H1 (cell line): Measurements from ENCODE around the gene PER2. TPM values are rescaled to one million over a fixed set of nuclear protein-coding genes. Genes with fewer than 3 reads are reported as not detected.
A peak's percentile ranks its signal among the peaks of the same experiment; 100 is the strongest.

Source experiments
- CTCF ChIA-PET: fragments of 300-600 bp; sonication (Branson Sonifier 250); formaldehyde crosslinking; loops from one replicate; lab custom pipeline; 2021; ENCODE audit not compliant: partially characterized antibody; lab: Charles Lee
- POLR2A ChIA-PET: fragments of 300-600 bp; sonication (Branson Sonifier 250); formaldehyde crosslinking; loops from one replicate; lab custom pipeline; 2021; ENCODE audit warnings: inconsistent platforms; ENCODE audit not compliant: partially characterized antibody; lab: Charles Lee
- DNase-seq, 2 experiments: peaks; one replicate each; pipeline versions ENCODE4 v3.0.0 to v3.0.0-alpha.2; 2010 to 2022; ENCODE audit warnings: low spot score in 2 of 2, low read depth in 1 of 2, mixed read lengths in 1 of 2
- FAIRE-seq: peaks from 2 replicates; lab custom pipeline; 2011; peaks lifted over from hg19 to GRCh38; lab: Jason Lieb, UNC
- H2AFZ ChIP-seq: 2 replicates; pipeline ENCODE4 v1.8.1; 2012; ENCODE audit warnings: low read length, inconsistent platforms
- H2AK5ac ChIP-seq: 2 replicates; pipeline ENCODE4 v1.6.1; 2013; ENCODE audit warnings: low read depth, low read length
- H2BK120ac ChIP-seq: replicated peaks from 2 replicates; pipeline ENCODE3; 2013; ENCODE audit warnings: low read depth, low read length, inconsistent platforms
- H2BK12ac ChIP-seq: 2 replicates; pipeline ENCODE4 v1.6.1; 2013; ENCODE audit warnings: low read depth, low read length
- H2BK15ac ChIP-seq: 2 replicates; pipeline ENCODE4 v1.6.1; 2013; ENCODE audit warnings: low read length
- H2BK20ac ChIP-seq: 2 replicates; pipeline ENCODE4 v1.6.1; 2013; ENCODE audit warnings: low read length
- H2BK5ac ChIP-seq: 2 replicates; pipeline ENCODE4 v1.6.1; 2013; ENCODE audit warnings: low read depth, low read length
- H3K14ac ChIP-seq: 2 replicates; pipeline ENCODE4 v1.6.1; 2013; ENCODE audit warnings: inconsistent platforms; ENCODE audit not compliant: insufficient read length
- H3K18ac ChIP-seq: 2 replicates; pipeline ENCODE4 v1.6.1; 2013; ENCODE audit warnings: low read length; ENCODE audit errors: extremely low read depth
- H3K23ac ChIP-seq: 2 replicates; pipeline ENCODE4 v1.6.1; 2013; ENCODE audit warnings: inconsistent platforms; ENCODE audit not compliant: insufficient read length
- H3K23me2 ChIP-seq: 2 replicates; pipeline ENCODE4 v1.6.1; 2013; ENCODE audit warnings: low read depth, low read length
- H3K27ac ChIP-seq: 2 replicates; pipeline ENCODE4 v1.6.1; 2011; ENCODE audit warnings: low read depth, low read length, inconsistent platforms
- H3K27me3 ChIP-seq, 4 experiments: replicated peaks in 1 of 4; 1 replicate in 1 of 4; 2 replicates in 3 of 4; pipeline versions ENCODE4 v1.6.1 to v1.8.1; 2011 to 2013; ENCODE audit warnings: low read length in 3 of 4, mild to moderate bottlenecking in 3 of 4, inconsistent platforms in 2 of 4, mixed read lengths in 2 of 4, moderate library complexity in 1 of 4; ENCODE audit not compliant: control insufficient read depth in 3 of 4, insufficient read depth in 3 of 4; ENCODE audit errors: extremely low read depth in 1 of 4
- H3K36me3 ChIP-seq, 4 experiments: 2 replicates each; pipeline versions ENCODE4 v1.6.1 to v1.8.1; 2011 to 2013; ENCODE audit warnings: mild to moderate bottlenecking in 4 of 4, low read length in 3 of 4, moderate library complexity in 2 of 4, control low read depth in 1 of 4, inconsistent platforms in 1 of 4; ENCODE audit not compliant: insufficient read depth in 4 of 4, control insufficient read depth in 2 of 4
- H3K4ac ChIP-seq: replicated peaks from 2 replicates; pipeline ENCODE3; 2013; ENCODE audit warnings: low read length, low read depth, mixed read lengths, inconsistent platforms; ENCODE audit not compliant: insufficient read length
- H3K4me1 ChIP-seq, 4 experiments: replicated peaks in 1 of 4; 1 replicate in 1 of 4; 2 replicates in 3 of 4; pipeline versions ENCODE4 v1.6.1 to v1.8.1; 2011 to 2013; ENCODE audit warnings: low read length in 3 of 4, inconsistent platforms in 2 of 4, mixed read lengths in 1 of 4; ENCODE audit not compliant: insufficient read depth in 4 of 4, control insufficient read depth in 3 of 4
- H3K4me2 ChIP-seq, 2 experiments: 2 replicates each; pipeline versions ENCODE4 v1.6.1 to v1.8.1; 2011 to 2013; ENCODE audit warnings: low read depth in 2 of 2, low read length in 2 of 2, control low read depth in 1 of 2, inconsistent platforms in 1 of 2, mild to moderate bottlenecking in 1 of 2; ENCODE audit not compliant: insufficient read depth in 1 of 2
- H3K4me3 ChIP-seq, 4 experiments: fragments of 200-600, 300-600 bp in 1 of 4; sonication (generic), shearing (Covaris generic), sonication (Bioruptor Twin) in 1 of 4; 2 replicates each; pipeline versions ENCODE4 v1.5.1 to v1.8.1; 2011 to 2016; ENCODE audit warnings: low read length in 4 of 4, low read depth in 3 of 4, control low read depth in 2 of 4, inconsistent platforms in 2 of 4, mild to moderate bottlenecking in 2 of 4, mixed read lengths in 1 of 4, moderate library complexity in 1 of 4; ENCODE audit not compliant: insufficient read depth in 2 of 4; ENCODE audit errors: extremely low read depth in 1 of 4
- H3K56ac ChIP-seq: replicated peaks from 2 replicates; pipeline ENCODE3; 2013; ENCODE audit warnings: low read depth, mild to moderate bottlenecking, mixed read lengths, low read length, inconsistent platforms; ENCODE audit not compliant: insufficient read length
- H3K79me1 ChIP-seq: 2 replicates; pipeline ENCODE4 v1.6.1; 2013; ENCODE audit warnings: low read depth, low read length, control low read depth
- H3K79me2 ChIP-seq, 2 experiments: 2 replicates each; pipeline versions ENCODE4 v1.6.1 to v1.8.1; 2012 to 2013; ENCODE audit warnings: low read length in 2 of 2, mild to moderate bottlenecking in 2 of 2, inconsistent platforms in 1 of 2; ENCODE audit not compliant: insufficient read depth in 2 of 2, control insufficient read depth in 1 of 2
- H3K9ac ChIP-seq, 4 experiments: replicated peaks in 1 of 4; 1 replicate in 1 of 4; 2 replicates in 3 of 4; pipeline versions ENCODE4 v1.6.1 to v1.8.1; 2011 to 2013; ENCODE audit warnings: low read depth in 3 of 4, low read length in 3 of 4, control low read depth in 2 of 4, mild to moderate bottlenecking in 2 of 4, moderate library complexity in 2 of 4, inconsistent platforms in 1 of 4; ENCODE audit errors: extremely low read depth in 1 of 4
- H3K9me3 ChIP-seq, 2 experiments: 2 replicates each; pipeline versions ENCODE4 v1.6.1 to v1.8.1; 2012 to 2013; ENCODE audit warnings: mild to moderate bottlenecking in 2 of 2, moderate library complexity in 2 of 2, control low read depth in 1 of 2, inconsistent platforms in 1 of 2, low read depth in 1 of 2, low read length in 1 of 2, mixed read lengths in 1 of 2; ENCODE audit not compliant: insufficient read depth in 2 of 2
- H4K20me1 ChIP-seq, 2 experiments: replicated peaks in 1 of 2; 2 replicates each; pipeline versions ENCODE3 to v1.8.1; 2011 to 2013; ENCODE audit warnings: inconsistent platforms in 2 of 2, low read length in 2 of 2, mild to moderate bottlenecking in 1 of 2; ENCODE audit not compliant: insufficient read depth in 2 of 2, control insufficient read depth in 1 of 2
- H4K5ac ChIP-seq: 2 replicates; pipeline ENCODE4 v1.6.1; 2013; ENCODE audit warnings: low read length, low read depth, mixed read lengths, inconsistent platforms; ENCODE audit not compliant: insufficient read length
- H4K8ac ChIP-seq: 2 replicates; pipeline ENCODE4 v1.8.0; 2013; ENCODE audit warnings: mild to moderate bottlenecking, moderate library complexity, low read length, inconsistent platforms; ENCODE audit not compliant: insufficient read depth; ENCODE audit errors: extremely low read depth
- H4K91ac ChIP-seq: replicated peaks from 2 replicates; pipeline ENCODE3; 2013; ENCODE audit warnings: low read length, mixed read lengths, inconsistent platforms; ENCODE audit not compliant: insufficient read length
- ATF2 ChIP-seq: IDR thresholded peaks from 2 replicates; pipeline ENCODE4 v1.6.1; 2012; ENCODE audit warnings: low read length, inconsistent platforms
- CEBPB ChIP-seq: IDR thresholded peaks from 2 replicates; pipeline ENCODE4 v1.6.1; 2012; ENCODE audit warnings: low read depth, low read length
- FOSL1 ChIP-seq: IDR thresholded peaks from 2 replicates; pipeline ENCODE4 v1.6.1; 2011; ENCODE audit warnings: mild to moderate bottlenecking, low read depth, low read length, moderate library complexity; ENCODE audit not compliant: insufficient read depth
- GABPA ChIP-seq: IDR thresholded peaks from 2 replicates; pipeline ENCODE4 v1.6.1; 2011; ENCODE audit warnings: mild to moderate bottlenecking, low read length, moderate library complexity, borderline replicate concordance; ENCODE audit not compliant: insufficient read depth
- HDAC6 ChIP-seq: IDR thresholded peaks from one replicate; pipeline ENCODE4 v1.7.1; 2012; ENCODE audit warnings: low read depth, mild to moderate bottlenecking, inconsistent platforms, low read length, moderate library complexity
- JUN ChIP-seq: IDR thresholded peaks from 2 replicates; pipeline ENCODE4 v1.6.1; 2011; ENCODE audit warnings: low read depth, mild to moderate bottlenecking, improper control_type of control experiment, low read length
- NANOG ChIP-seq: IDR thresholded peaks from 2 replicates; pipeline ENCODE4 v1.6.1; 2011; ENCODE audit warnings: low read length, low read depth, mild to moderate bottlenecking, inconsistent platforms; ENCODE audit not compliant: insufficient read depth, poor library complexity, severe bottlenecking
- NRF1 ChIP-seq: IDR thresholded peaks from 2 replicates; pipeline ENCODE4 v1.6.1; 2011; ENCODE audit warnings: mild to moderate bottlenecking, low read depth, low read length, improper control_type of control experiment
- RBBP5 ChIP-seq: IDR thresholded peaks from 2 replicates; pipeline ENCODE4 v1.7.1; 2012; ENCODE audit warnings: low read depth, mild to moderate bottlenecking, inconsistent platforms, low read length, moderate library complexity, borderline replicate concordance
- TEAD4 ChIP-seq: IDR thresholded peaks from 2 replicates; pipeline ENCODE4 v1.6.1; 2012; ENCODE audit warnings: low read depth, low read length, inconsistent platforms, mixed read lengths
- USF2 ChIP-seq: IDR thresholded peaks from 2 replicates; pipeline ENCODE4 v1.6.1; 2011; ENCODE audit warnings: low read length, improper control_type of control experiment
- WGBS, 2 experiments: shearing (Covaris generic) in 1 of 2; methylation state at CpG; one replicate each; pipeline versions ENCODE4 v1.1.6 to v1.1.7; 2013 to 2015; ENCODE audit warnings: low lambda C conversion rate in 2 of 2, mixed read lengths in 2 of 2, inconsistent platforms in 1 of 2, low coverage in 1 of 2, missing lambda C conversion rate in 1 of 2; ENCODE audit not compliant: insufficient replicate concordance in 2 of 2, insufficient coverage in 1 of 2, insufficient read length in 1 of 2; ENCODE audit errors: extremely low coverage in 1 of 2, missing lambda C conversion rate in 1 of 2; 5-methylcytosine and 5-hydroxymethylcytosine counted together
- polyA plus RNA-seq, 7 experiments: library from polyadenylated mRNA; depleted of rRNA in 3 of 7; stranded (reverse) in 5 of 7; unstranded in 2 of 7; fragments of >200 nt in 5 of 7; fragments of 200-250 nt in 2 of 7; gene quantifications; 1 replicate in 5 of 7; 2 replicates in 1 of 7; 4 replicates in 1 of 7; pipeline versions ENCODE4 v1.2.1 to v1.2.3, GENCODE V29; 2011 to 2013; ENCODE audit warnings: missing spikeins in 2 of 7, mixed read lengths in 2 of 7
- total RNA-seq: library from RNA; stranded (reverse); fragmentation: NEBNext Ultra II Directional; extraction: Animal tissue kit (Norgen Biotek cat#: 25700); gene quantifications from 2 replicates; pipeline ENCODE4 v1.2.1, GENCODE V29; 2021

PER2 gene
- total and polyA plus RNA-seq, 2 of the 8 experiments (the other 6 are each of a cell fraction or from before 2014, with no cell fraction given) = 0.91 to 5.5 TPM

- POLR2A ChIA-PET = interaction anchor here (0.8 to 1.4 kb wide), 4 partner anchors 8 to 11 kb away, joined by 3 to 13 read pairs (median 4); partner anchors contain the start of gene HES6
- DNase-seq = no peak
- TF ChIP-seq NANOG (no peak), RBBP5 (no peak), HDAC6 (no peak), USF2 (no peak), NRF1 (no peak), CEBPB (no peak), GABPA (no peak), TEAD4 (no peak), FOSL1 (no peak), ATF2 (no peak), JUN (no peak)
Measured at GRCh38 chr2:238231809-238232208, 56.6 kb downstream of the PER2 start.

More at GRCh38 chr2:238231809-238232208, 56.6 kb downstream of the PER2 start:
- H3K27me3 ChIP-seq = peaks cover 6 to 43% (median 35%) of the 10 kb centered on the region in 4 experiments
- H3K79me1 ChIP-seq = no peaks in the 10 kb centered on the region
- no peak for FAIRE-seq
- no peak overlapping the region for H2BK12ac ChIP-seq
- H2BK120ac ChIP-seq = no peak overlapping the region
- H2BK5ac ChIP-seq = no peak overlapping the region
- H2AFZ ChIP-seq = no peak overlapping the region
- peaks cover 0 to 7% (median 5%) of the 10 kb centered on the region in 4 experiments; a peak in 5 of 7 replicates for H3K4me1 ChIP-seq
- no peak overlapping the region for H4K5ac ChIP-seq
- H3K4me3 ChIP-seq = peak overlapping the region in 1 of 4 experiments; percentile 71; a peak in 2 of 8 replicates
- H4K8ac ChIP-seq = no peak overlapping the region
- no peak overlapping the region for H4K91ac ChIP-seq
- H3K56ac ChIP-seq = no peak overlapping the region
- H3K14ac ChIP-seq = no peak overlapping the region
- H3K4ac ChIP-seq = no peak overlapping the region
- peaks cover 0 to 2% of the 10 kb centered on the region in 2 experiments for H4K20me1 ChIP-seq
- no peak overlapping the region for H3K18ac ChIP-seq
- H2BK20ac ChIP-seq = no peak overlapping the region
- H2AK5ac ChIP-seq = no peak overlapping the region
- peaks cover 11% of the 10 kb centered on the region; the same call in 1 of the 2 replicates for H3K23me2 ChIP-seq
- no peak overlapping the region for H3K27ac ChIP-seq
- H3K79me2 ChIP-seq = no peaks in the 10 kb centered on the region
- no peak overlapping the region for H3K9ac ChIP-seq
- no peak overlapping the region for H3K23ac ChIP-seq
- 68% methylated on average over 21 of the region's 21 CpGs; no CpG with 5 or more reads in 1 of the 2 experiments for WGBS, 2 experiments
- H3K4me2 ChIP-seq = peak overlapping the region; percentile 89 to 99; a peak in 3 of 4 replicates
- no peaks in the 10 kb centered on the region for H3K9me3 ChIP-seq
- no peaks in the 10 kb centered on the region for H3K36me3 ChIP-seq
- CTCF ChIA-PET = interaction anchor here (0.7 kb wide), 1 partner anchor 285 kb away, joined by 3 read pairs; no protein-coding TSS in a partner anchor
- H2BK15ac ChIP-seq = no peak overlapping the region
